Measurements from ENCODE around the gene FBRS. TPM values are rescaled to one million over a fixed set of nuclear protein-coding genes. Genes with fewer than 3 reads are reported as not detected.

FBRS gene
- total RNA-seq, 1 donor from 2014 or later, result 26.8 TPM

DNA sequence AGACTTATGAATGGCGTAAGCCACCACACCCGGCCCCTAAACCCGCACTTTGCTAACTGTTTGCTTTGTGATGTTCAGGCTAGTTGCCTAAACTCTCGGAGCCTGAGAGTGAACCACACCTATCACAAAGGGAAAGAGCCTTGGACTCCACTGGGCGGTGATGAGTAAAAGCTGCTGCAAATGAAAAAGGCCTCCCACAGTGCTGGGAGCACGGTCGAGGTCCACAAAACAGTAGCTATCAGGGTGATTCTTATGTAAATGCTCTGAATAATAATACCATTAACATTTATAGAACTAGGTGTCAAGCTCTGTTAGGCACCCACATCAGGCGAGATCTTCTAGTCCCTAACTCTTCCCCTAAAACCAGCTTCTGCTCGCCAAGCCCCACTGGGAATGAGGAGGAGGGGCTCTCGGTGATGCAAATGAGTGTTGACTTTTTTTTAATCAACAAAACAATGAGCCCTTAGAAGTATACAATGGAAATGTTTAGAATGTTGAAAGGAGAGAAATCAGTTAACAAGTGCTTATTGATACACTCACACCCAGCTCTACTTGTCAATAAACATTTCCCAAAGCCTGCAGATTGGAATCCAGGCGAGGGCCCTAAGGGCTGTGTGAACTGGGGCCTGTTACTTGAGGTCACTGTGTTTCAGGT, 19.8 kb downstream of the FBRS start:
- TF ChIP-seq, protein P1, sequence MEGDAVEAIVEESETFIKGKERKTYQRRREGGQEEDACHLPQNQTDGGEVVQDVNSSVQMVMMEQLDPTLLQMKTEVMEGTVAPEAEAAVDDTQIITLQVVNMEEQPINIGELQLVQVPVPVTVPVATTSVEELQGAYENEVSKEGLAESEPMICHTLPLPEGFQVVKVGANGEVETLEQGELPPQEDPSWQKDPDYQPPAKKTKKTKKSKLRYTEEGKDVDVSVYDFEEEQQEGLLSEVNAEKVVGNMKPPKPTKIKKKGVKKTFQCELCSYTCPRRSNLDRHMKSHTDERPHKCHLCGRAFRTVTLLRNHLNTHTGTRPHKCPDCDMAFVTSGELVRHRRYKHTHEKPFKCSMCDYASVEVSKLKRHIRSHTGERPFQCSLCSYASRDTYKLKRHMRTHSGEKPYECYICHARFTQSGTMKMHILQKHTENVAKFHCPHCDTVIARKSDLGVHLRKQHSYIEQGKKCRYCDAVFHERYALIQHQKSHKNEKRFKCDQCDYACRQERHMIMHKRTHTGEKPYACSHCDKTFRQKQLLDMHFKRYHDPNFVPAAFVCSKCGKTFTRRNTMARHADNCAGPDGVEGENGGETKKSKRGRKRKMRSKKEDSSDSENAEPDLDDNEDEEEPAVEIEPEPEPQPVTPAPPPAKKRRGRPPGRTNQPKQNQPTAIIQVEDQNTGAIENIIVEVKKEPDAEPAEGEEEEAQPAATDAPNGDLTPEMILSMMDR (IDR thresholded peaks at IDR 0.05), result no peak
- no peak overlapping the region for H3K27ac ChIP-seq
- intact Hi-C loops (cut with DNase I), result no loop called here
- H3K36me3 ChIP-seq, result no peaks in the 10 kb centered on the region
- H3K27me3 ChIP-seq, result no peaks in the 10 kb centered on the region
- H3K4me1 ChIP-seq, result no peaks in the 10 kb centered on the region
- H3K9me3 ChIP-seq, result no peaks in the 10 kb centered on the region
- H3K4me3 ChIP-seq, result no peak overlapping the region
- no peak for DNase-seq (ENCODE audit: low spot score in 2 of 2)

DNA sequence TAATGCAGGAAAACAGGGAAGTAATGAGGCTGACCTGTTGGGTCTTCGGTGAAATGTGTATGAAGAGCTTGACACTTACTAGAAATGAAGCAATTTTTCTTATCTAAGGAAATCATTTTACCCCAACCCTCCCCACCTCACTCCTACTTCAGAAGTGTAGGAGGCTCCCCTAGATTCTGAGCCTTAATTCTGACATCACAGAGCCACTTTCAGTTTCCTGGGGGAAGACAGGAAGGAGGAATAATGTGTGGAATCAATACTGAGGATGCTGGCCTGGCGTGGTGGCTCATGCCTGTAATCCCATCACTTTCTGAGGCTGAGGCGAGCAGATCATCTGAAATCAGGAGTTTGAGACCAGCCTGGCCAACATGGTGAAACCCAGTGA, 20.3 kb downstream of the FBRS start:
- intact Hi-C loops (cut with DNase I), result no loop called here
- TF ChIP-seq, protein P1 (IDR thresholded peaks at IDR 0.05), result no peak
- Histone ChIP-seq H3K4me1 (no peaks in the 10 kb centered on the region), H3K36me3 (no peaks in the 10 kb centered on the region), H3K27me3 (no peaks in the 10 kb centered on the region), H3K9me3 (no peaks in the 10 kb centered on the region), H3K4me3 (no peak overlapping the region), H3K27ac (no peak overlapping the region)
- no peak for DNase-seq (ENCODE audit: low spot score in 2 of 2)

DNA sequence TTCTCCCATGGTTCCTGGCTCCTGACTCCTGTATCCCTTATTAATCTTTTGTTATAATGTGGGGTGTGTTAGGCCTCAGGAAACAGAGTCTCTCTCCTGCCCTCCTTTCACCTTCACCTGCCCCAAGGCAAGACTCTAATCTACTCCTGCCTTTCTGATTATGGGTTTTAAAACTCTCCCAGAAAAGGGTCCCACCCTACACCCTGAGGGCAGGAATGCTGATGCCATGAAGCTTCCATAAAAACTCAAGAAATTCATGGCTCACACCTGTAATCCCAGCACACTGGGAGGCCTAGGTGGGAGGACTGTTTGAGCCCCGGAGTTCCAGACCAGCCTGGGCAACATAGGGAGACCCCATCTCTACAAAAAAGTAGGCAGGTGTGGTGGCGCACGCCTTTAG, 22.1 kb downstream of the FBRS start:
- H3K4me3 ChIP-seq, result no peak overlapping the region
- no peaks in the 10 kb centered on the region for H3K9me3 ChIP-seq
- intact Hi-C loops (cut with DNase I), result no loop called here
- H3K36me3 ChIP-seq, result no peaks in the 10 kb centered on the region
- H3K4me1 ChIP-seq, result no peaks in the 10 kb centered on the region
- DNase-seq (ENCODE audit: low spot score in 2 of 2), result no peak
- no peaks in the 10 kb centered on the region for H3K27me3 ChIP-seq
- H3K27ac ChIP-seq, result no peak overlapping the region
- TF ChIP-seq, protein P1 (IDR thresholded peaks at IDR 0.05), result no peak

DNA sequence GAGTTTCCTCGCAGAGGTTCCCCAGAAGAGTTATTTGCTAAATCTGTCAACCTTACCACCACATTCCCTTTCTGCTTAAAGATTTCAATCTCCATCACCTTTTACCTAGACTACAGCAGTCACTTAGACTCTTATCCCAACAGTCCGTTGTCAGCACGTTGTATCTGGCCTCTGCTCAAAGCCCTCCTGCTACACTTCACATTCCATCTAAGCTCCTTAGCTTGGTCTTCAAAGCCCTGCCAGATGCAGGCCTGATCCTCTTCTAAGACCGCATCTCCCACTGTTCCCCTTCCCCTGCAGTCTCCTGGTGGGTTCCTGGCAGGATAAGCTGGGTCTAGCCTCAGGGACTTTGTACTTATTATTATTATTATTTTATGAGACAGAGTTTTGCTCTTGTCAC, 30.5 kb downstream of the FBRS start:
- no peaks in the 10 kb centered on the region for H3K36me3 ChIP-seq
- H3K4me1 ChIP-seq, result no peaks in the 10 kb centered on the region
- intact Hi-C loops (cut with DNase I), result no loop called here
- no peak for DNase-seq (ENCODE audit: low spot score in 2 of 2)
- no peaks in the 10 kb centered on the region for H3K9me3 ChIP-seq
- TF ChIP-seq, protein P1 (IDR thresholded peaks at IDR 0.05), result no peak
- no peak overlapping the region for H3K4me3 ChIP-seq
- H3K27ac ChIP-seq, result no peak overlapping the region
- no peaks in the 10 kb centered on the region for H3K27me3 ChIP-seq

DNA sequence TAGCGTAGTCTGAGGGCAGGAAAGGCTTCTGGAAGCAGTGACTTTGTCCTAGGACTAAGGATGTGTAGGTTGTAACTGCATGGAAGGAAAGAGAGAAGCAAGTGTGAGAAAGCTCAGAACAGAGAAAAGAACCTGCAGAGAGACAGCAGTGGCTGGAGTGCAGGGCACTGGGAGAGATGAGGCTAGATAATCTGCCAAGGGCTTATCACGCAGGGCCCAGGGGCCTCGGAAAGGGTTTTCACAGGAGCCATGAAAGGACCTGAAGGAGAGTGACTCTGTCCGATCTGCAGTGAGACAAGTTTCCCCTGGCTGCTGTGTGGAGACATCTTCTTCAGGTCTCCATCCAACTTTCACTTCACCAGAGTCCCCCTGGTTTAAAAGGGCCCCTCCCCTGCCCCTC, 33.7 kb downstream of the FBRS start:
- H3K9me3 ChIP-seq, result no peaks in the 10 kb centered on the region
- H3K27ac ChIP-seq, result no peak overlapping the region
- no peak overlapping the region for H3K4me3 ChIP-seq
- H3K4me1 ChIP-seq, result peaks cover 0 to 4% of the 10 kb centered on the region in 2 donors
- no peak for DNase-seq (ENCODE audit: low spot score in 2 of 2)
- TF ChIP-seq, protein P1 (IDR thresholded peaks at IDR 0.05), result no peak
- no peaks in the 10 kb centered on the region for H3K27me3 ChIP-seq
- no peaks in the 10 kb centered on the region for H3K36me3 ChIP-seq
- intact Hi-C loops (cut with DNase I), result no loop called here
